ENCODE results near the gene SSRP1.

The SSRP1 gene

DNA sequence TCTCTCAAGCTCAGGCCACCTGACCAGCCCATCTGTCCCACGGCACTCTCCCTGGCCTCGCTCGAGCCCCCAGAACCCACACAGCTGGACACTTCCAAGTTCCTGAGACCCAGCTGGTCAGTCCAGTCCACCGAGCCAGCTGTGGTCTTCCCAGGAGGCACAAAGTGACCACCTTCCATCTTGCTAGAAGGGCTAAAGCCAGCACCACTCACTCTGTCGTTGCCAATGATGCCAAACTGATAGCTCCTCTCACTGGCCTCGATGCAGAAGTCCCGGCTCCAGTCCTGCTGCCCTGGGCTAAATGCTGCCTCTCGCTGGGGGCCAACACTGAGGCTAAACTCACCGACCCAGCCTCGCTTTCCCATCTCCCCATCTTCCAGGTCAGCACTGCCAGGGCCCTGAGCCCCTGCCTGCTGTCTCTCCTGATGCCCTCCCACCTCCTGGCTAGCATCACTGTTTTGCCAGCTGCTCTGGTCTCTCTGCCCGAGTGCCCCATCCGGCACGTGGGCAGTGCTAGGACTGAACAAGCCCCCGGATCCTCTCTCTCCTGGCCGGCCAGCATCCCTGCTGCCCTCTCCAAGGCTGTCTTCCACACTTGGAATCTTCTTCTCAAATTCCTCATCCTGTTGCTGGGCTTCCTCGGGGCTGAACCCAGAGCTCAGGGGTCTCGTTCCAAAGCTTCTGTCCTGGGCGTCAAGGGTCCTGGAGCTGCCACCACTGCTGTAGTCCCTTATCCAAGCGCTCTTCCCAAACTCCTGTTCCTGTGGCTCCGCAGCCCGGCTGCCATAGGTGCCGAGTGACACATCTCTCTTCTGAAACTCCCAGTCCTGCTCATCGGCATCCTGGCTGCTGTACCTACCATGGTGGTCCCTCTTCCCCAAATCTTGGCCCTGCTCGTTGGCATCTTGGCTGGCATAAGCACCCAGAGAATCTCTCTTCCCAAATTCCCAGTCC lies 26.3 kb downstream of the SSRP1 start:
- no peak overlapping the region for H3K27ac Mint-ChIP-seq

GRCh38 chr11:57308426-57309060 lies 27.1 kb downstream of the SSRP1 start:
- no peak overlapping the region for H3K27ac Mint-ChIP-seq

More for the DNA sequence above, 26.3 kb downstream of the SSRP1 start:
- no peaks in the 10 kb centered on the region for H3K9me3 Mint-ChIP-seq
- H3K4me3 Mint-ChIP-seq, result no peak overlapping the region
- H3K36me3 Mint-ChIP-seq (ENCODE audit: low read depth), result peaks cover 31% of the 10 kb centered on the region
- no peak for DNase-seq
- peaks cover 18% of the 10 kb centered on the region for H3K4me1 Mint-ChIP-seq (ENCODE audit: low read depth)
- H3K27me3 Mint-ChIP-seq, result no peaks in the 10 kb centered on the region

GRCh38 chr11:57307666-57308270 lies 27.9 kb downstream of the SSRP1 start:
- Mint-ChIP-seq H3K36me3 (ENCODE audit: low read depth) (peaks cover 36% of the 10 kb centered on the region), H3K4me3 (no peak overlapping the region), H3K27me3 (no peaks in the 10 kb centered on the region), H3K9me3 (no peaks in the 10 kb centered on the region), H3K27ac (no peak overlapping the region), H3K4me1 (ENCODE audit: low read depth) (peaks cover 20% of the 10 kb centered on the region)
- no peak for DNase-seq

More at GRCh38 chr11:57308426-57309060, 27.1 kb downstream of the SSRP1 start:
- no peaks in the 10 kb centered on the region for H3K9me3 Mint-ChIP-seq
- H3K36me3 Mint-ChIP-seq (ENCODE audit: low read depth), result peaks cover 31% of the 10 kb centered on the region
- no peaks in the 10 kb centered on the region for H3K27me3 Mint-ChIP-seq
- H3K4me1 Mint-ChIP-seq (ENCODE audit: low read depth), result peaks cover 20% of the 10 kb centered on the region
- no peak overlapping the region for H3K4me3 Mint-ChIP-seq
- DNase-seq, result no peak

DNA sequence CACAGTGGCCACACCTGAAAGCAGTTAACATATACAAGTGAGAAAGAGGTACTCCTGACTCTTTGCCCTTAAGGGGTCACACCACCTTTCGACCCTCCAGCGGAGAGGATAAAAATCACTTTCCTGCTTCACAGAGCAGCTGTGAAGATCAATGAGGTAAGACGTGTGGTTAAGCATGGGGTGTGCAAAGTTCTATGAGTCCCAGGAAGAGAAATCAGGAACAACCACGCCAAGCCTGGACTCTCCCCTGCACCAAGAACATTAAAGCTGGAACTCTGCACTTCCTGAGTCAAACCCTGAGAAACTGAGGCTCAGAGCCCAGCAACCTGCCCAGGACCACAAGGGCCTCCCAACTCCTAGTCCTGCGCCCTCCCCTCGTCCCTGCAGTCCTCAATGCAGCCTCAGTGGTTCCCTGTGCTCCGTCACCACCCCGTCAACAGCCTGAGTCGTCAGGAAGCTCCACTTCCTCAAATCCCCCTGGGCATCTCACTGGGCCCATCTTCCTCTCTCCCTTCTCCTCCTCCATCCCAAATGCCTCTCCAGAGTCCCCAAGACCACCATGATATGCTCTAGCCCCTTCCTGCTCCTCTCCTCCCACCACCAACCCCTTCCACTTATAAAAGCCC lies 28.6 kb downstream of the SSRP1 start:
- H3K9me3 Mint-ChIP-seq, result no peaks in the 10 kb centered on the region
- DNase-seq, result no peak
- peaks cover 16% of the 10 kb centered on the region for H3K4me1 Mint-ChIP-seq (ENCODE audit: low read depth)
- H3K27ac Mint-ChIP-seq, result no peak overlapping the region
- H3K27me3 Mint-ChIP-seq, result no peaks in the 10 kb centered on the region
- H3K36me3 Mint-ChIP-seq (ENCODE audit: low read depth), result peaks cover 36% of the 10 kb centered on the region
- no peak overlapping the region for H3K4me3 Mint-ChIP-seq

- no peak overlapping the region for H3K4me3 Mint-ChIP-seq
- no peak overlapping the region for H3K27ac Mint-ChIP-seq
- H3K4me1 Mint-ChIP-seq (ENCODE audit: low read depth), result peaks cover 9% of the 10 kb centered on the region
- H3K9me3 Mint-ChIP-seq, result no peaks in the 10 kb centered on the region
- H3K36me3 Mint-ChIP-seq (ENCODE audit: low read depth), result peaks cover 42% of the 10 kb centered on the region
- DNase-seq, result no peak
- no peaks in the 10 kb centered on the region for H3K27me3 Mint-ChIP-seq
These were observed 29.4 kb downstream of the SSRP1 start for GRCh38 chr11:57306161-57306876.

GRCh38 chr11:57305523-57305922 lies 30.2 kb downstream of the SSRP1 start:
- peaks cover 50% of the 10 kb centered on the region for H3K36me3 Mint-ChIP-seq (ENCODE audit: low read depth)
- H3K4me1 Mint-ChIP-seq (ENCODE audit: low read depth), result peaks cover 3% of the 10 kb centered on the region
- no peak for DNase-seq
- no peak overlapping the region for H3K4me3 Mint-ChIP-seq
- H3K27me3 Mint-ChIP-seq, result no peaks in the 10 kb centered on the region
- no peaks in the 10 kb centered on the region for H3K9me3 Mint-ChIP-seq
- no peak overlapping the region for H3K27ac Mint-ChIP-seq

DNA sequence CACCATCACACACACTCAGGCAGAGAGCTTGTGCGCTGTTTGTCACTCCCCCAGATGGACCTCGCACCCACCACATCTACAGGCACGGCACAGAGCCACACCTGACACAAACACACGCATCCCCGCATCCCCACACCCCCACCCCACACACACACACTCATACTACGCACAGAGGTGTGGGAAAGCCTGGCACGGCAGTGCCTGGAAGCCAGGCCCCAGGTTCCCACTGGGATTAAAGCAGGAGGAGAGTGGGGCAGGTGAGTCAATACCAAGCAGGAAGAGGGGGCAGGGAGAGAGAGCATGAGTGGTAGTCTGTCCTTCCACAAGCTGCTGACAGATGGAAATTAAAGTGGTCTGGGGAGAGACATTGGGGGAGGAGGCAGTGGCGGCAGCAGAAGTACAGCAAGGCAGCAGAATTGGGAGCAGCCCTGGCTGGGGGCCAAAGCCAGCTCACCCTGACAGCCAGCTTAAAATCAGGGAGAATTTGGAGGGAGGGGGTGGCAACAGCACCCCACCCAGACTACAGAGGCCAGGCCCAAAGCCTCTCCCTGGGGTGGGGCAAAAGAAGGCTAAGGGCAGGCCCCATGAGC lies 31.6 kb downstream of the SSRP1 start:
- Mint-ChIP-seq H3K9me3 (peaks cover 7% of the 10 kb centered on the region), H3K4me1 (ENCODE audit: low read depth) (peaks cover 2% of the 10 kb centered on the region), H3K27me3 (no peaks in the 10 kb centered on the region), H3K4me3 (no peak overlapping the region), H3K27ac (no peak overlapping the region), H3K36me3 (ENCODE audit: low read depth) (peaks cover 52% of the 10 kb centered on the region)
- no peak for DNase-seq

DNA sequence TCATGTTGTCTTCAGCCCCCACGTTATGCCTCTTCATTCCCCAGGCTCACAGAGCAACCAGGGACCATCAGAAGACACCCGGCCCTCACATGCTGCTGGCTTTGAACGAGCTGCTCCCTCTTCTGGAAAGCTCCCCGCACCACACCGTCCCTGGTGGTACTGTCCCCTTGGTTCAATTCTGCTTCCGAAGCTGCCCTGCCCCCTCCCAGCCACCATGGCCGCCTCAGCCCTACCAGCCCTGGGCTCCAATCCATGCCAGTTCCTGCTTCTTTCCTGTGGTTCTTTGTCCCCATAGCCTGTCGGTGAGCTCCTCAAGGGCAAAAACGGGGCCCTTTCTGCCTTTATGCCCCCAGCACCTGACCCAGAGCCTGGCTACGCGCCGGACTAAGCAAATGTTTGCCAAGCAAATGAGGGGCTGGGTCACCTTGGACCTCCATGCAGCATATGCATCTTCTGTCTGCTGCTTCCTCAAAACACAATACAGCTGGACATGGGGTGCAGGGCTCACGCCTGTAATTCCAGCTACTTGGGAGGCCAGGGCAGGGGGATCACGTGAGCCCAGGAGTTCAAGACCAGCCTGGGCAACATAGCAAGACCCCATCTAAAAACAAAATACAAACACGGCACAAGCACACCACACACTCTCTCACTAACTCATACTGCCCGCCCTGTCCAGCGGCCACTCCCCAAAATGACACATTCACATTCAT lies 32.3 kb downstream of the SSRP1 start:
- Mint-ChIP-seq H3K36me3 (ENCODE audit: low read depth) (peaks cover 52% of the 10 kb centered on the region), H3K9me3 (peaks cover 10% of the 10 kb centered on the region), H3K4me3 (no peak overlapping the region), H3K4me1 (ENCODE audit: low read depth) (peaks cover 2% of the 10 kb centered on the region), H3K27ac (no peak overlapping the region), H3K27me3 (no peaks in the 10 kb centered on the region)
- no peak for DNase-seq

DNA sequence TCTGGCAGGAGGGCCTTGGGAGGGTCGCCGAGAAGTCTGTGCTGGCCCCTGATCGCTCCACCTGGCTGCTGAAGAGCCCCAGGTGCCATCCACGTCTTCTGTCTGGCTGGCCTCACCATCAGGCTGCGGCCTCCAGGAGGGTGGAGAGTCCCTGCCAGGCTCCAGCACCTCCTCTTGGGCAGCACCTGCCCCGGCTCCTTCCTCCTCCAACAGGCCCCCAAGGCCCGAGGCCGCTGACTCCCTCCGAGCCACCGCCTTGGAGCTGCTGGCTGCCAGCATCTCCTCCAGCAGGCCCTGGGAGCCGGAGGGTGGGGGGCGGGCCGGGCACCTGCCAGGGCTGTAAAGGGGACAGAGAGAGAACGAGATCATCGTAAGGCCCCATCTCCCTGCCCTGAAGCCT lies 33.2 kb downstream of the SSRP1 start:
- Mint-ChIP-seq H3K9me3 (peaks cover 13% of the 10 kb centered on the region), H3K27ac (no peak overlapping the region), H3K4me1 (ENCODE audit: low read depth) (peaks cover 2% of the 10 kb centered on the region), H3K27me3 (no peaks in the 10 kb centered on the region), H3K4me3 (no peak overlapping the region), H3K36me3 (ENCODE audit: low read depth) (peaks cover 54% of the 10 kb centered on the region)
- DNase-seq, result no peak

- Mint-ChIP-seq H3K4me3 (no peak overlapping the region), H3K4me1 (ENCODE audit: low read depth) (peaks cover 2% of the 10 kb centered on the region), H3K27ac (no peak overlapping the region), H3K9me3 (peaks cover 13% of the 10 kb centered on the region), H3K36me3 (ENCODE audit: low read depth) (peaks cover 54% of the 10 kb centered on the region), H3K27me3 (no peaks in the 10 kb centered on the region)
- DNase-seq, result no peak
These were observed 33.8 kb downstream of the SSRP1 start for GRCh38 chr11:57301711-57302423.

DNA sequence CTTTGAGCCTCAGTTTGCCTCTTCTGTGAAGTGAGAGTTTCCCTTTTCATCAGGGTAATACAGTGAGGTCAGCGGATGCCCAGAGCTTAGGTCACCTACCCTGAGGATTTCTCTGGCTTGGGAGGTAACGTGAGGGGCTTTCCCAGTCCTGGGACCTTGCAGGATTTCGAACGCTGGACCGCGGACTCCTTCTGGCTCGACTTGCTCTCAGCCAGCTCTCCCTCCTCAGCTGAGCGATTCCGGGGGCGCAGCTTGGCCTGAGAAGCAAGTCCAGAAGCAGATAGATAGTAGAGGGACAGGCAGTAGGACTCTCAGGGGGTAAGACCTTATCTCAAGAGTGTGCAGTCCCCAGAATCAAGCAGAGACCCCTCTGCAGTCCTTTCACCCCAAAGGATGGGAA lies 34.9 kb downstream of the SSRP1 start:
- no peak overlapping the region for H3K27ac Mint-ChIP-seq
- no peaks in the 10 kb centered on the region for H3K27me3 Mint-ChIP-seq
- peaks cover 2% of the 10 kb centered on the region for H3K4me1 Mint-ChIP-seq (ENCODE audit: low read depth)
- no peak overlapping the region for H3K4me3 Mint-ChIP-seq
- no peak for DNase-seq
- peaks cover 13% of the 10 kb centered on the region for H3K9me3 Mint-ChIP-seq
- peaks cover 54% of the 10 kb centered on the region for H3K36me3 Mint-ChIP-seq (ENCODE audit: low read depth)

DNA sequence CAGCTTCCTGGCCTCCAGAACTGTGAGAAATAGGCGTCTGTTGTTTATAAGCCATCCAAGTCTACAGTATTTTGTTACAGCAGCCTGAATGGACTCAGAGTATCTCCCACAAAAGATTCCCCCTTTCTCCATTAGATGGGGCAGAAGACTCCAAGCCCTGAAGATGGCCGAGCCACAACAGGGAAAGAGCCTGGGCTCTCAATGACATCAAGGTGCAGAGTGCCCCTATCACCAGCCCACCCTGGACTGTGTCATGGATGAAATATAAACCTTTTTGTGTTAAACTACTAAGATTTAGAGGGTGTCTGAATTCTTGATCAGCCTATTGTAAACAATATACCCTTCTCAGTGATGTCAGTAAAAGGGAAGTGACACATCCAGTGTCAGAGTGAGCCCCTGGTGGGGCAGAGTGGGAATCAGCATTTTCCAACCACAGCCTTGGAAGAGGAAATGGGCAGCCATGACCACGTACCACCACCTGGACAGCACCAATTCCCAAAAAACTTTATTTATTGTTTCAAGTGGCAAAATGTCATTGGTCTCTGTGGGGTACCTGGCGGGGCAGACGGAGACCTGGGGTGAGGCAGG lies 36.4 kb downstream of the SSRP1 start:
- peaks cover 2% of the 10 kb centered on the region for H3K4me1 Mint-ChIP-seq (ENCODE audit: low read depth)
- H3K36me3 Mint-ChIP-seq (ENCODE audit: low read depth), result peaks cover 54% of the 10 kb centered on the region

More for the DNA sequence above, 36.4 kb downstream of the SSRP1 start:
- Mint-ChIP-seq H3K27me3 (no peaks in the 10 kb centered on the region), H3K27ac (no peak overlapping the region), H3K4me3 (no peak overlapping the region), H3K9me3 (peaks cover 13% of the 10 kb centered on the region)
- DNase-seq, result no peak

Measured in activated T-cell treated with anti-CD3 and anti-CD28 coated beads, Interleukin-2, amount 50 U/mL, for 24 hours (primary cell).